ENCODE results near the gene LRP1B.

Gene LRP1B

GRCh38 chr2:141381946-141382345 lies 748.9 kb downstream of the LRP1B start:
- DNase-seq = no peak

DNA sequence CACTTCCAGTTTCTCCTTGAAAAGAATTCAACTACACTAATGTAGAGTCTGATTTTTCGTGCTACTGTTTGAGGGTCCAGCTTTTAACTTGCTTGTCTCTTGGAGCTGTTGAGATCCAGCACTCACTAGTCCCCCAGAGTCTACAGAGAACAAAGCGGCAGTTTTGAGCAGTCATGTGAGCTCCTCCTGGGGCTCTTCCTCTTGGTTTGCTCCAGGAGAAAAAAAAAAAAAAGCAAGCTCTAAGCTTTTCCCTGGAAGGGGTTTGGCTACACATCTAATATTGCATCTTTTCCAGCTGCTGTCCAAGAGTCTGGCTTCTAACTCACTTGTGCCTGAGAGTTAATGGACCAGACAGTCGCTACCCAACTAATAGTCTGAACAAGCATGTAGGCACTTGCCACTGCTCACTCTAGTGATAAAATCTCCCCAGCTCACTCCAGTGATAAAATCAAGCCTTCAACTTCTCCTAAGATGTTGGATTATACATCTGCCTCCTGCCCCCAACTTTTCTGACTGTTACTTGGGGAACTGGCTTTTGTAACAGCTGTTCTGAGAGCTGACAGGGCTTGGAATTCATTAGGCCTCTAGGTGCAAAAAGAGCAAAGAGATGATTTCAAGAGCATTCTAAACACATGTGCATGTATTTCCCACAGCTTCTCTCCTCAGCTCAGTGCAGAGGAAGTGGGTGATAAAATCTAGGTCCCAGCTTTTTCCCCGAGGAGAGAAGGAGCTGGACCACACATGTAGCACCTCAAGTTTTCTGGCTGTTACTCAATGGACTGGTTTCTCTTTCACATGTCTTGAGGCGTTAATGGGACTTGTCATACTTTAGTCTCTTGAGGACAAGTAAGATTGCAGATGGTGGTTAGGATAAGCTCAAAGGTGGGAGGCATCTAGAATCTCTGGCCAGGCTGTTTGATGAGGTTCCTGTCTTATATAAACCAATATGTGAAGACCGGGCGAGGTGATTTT lies 750.5 kb downstream of the LRP1B start:
- DNase-seq = no peak

GRCh38 chr2:141364821-141365220 lies 766.0 kb downstream of the LRP1B start:
- no peak for DNase-seq

DNA sequence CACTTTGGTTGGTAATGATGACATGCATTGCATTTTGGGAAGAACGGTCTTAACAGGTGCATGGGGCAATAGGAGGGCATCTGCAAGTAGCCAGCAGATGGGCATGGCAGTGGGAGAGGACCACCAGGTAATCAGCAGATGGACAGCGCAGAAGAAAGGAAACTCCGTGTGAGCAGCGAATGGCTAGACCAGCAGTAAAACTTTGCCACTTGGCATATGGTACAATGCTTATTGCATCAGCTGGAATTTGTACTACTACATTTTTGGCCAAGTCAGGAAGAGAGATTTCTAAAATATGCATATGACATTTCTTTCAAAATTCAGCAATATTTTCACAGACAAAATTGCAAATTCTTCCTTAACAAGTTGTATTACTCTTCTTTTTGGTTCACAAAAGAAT lies 768.5 kb downstream of the LRP1B start:
- DNase-seq = no peak

- no peak for DNase-seq
These were observed 782.3 kb downstream of the LRP1B start for GRCh38 chr2:141348481-141348880.

DNA sequence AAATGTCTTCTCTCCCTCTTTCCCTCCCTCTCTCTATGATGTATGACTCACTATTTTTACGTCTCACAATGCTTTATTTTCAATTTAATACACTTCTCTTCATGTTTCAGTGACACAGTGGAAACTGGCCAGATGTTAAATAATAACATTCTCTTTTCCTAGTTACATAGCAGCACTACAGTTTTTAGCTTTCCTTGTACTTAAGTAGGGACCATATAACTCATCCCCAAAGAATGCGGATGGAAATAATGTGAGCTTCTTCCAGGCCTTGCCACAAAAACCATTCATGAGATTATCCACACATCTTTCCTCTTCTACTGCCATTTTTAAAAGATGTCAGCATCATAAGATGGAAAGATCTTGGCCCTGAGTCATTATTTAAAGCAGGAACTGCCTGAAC lies 789.4 kb downstream of the LRP1B start:
- DNase-seq = no peak

DNA sequence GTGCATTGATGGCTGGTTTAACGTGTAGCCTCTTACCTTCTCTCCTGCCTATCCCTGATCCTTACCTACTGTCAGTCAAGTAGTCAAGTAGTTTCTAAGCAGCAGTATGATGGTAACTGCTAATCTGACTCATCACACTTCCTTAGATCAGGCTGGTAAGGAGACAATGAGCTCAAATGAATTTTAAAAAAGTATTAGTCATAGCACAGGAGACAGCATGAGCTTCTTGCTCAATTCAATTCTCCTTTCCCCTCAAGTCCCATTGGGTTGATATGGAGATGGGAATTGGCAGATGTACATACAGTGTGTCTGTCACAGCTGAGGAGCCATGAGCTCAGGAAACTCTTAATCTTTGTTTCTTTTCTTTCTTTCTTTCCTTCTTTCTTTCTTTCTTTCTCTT lies 799.7 kb downstream of the LRP1B start:
- no peak for DNase-seq

- no peak for DNase-seq
These were observed 800.9 kb downstream of the LRP1B start for GRCh38 chr2:141329964-141330363.

DNA sequence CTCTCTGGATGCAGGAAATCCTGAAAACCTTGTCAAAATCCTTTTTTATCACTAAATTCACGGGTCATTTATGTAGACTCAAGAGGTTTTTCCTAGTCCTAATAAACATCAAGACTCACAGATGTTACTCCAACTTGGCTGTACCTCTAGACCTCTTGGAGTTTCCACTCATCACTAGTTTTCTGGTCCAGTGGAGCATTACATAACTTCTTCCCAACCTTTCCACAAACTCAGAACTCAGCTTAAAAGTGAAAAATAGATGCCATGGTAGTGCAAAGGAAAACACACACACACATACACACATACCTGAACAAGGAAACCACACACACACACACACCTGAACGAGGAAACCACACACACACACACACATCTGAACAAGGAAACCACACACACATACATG lies 807.2 kb downstream of the LRP1B start:
- DNase-seq = no peak

DNA sequence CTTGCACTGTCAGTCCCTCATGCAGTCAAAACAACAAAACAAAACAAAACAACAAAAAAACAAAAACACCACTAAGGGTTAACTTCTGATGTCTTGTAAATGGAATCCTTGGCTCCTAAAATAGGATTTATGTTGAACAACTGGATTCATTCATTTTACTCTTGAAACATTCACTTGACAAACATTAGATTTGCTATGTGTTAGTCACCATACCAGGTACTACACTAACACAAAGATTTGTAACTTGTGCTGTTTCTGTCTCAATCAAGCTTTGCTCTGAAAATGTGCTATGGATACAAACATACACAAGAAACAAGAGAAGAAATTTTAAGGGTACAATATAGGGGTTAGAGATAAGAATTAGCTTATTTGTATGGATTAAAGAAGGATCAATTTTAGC lies 812.8 kb downstream of the LRP1B start:
- no peak for DNase-seq

- no peak for DNase-seq
These were observed 814.2 kb downstream of the LRP1B start for GRCh38 chr2:141316606-141317005.

DNA sequence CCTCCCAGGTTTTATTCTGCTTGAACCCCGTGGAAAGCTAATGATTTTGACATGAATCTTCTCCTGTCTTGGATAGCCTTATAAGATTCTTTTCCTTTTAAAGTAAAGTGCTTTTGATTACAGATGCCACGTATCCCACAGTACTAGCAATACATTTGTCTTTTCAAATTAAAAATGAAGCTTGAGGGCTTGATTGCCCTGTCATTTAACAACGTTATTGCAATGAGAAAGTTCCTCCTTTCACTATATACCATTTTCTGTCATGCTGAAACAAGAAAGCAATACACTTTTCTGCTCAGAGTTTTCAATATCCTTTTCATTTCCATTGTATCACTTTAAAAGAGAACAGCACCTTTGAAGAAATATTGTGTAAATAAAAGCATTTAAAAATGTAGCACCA lies 814.7 kb downstream of the LRP1B start:
- DNase-seq = no peak

GRCh38 chr2:141313972-141314371 lies 816.8 kb downstream of the LRP1B start:
- DNase-seq = no peak

DNA sequence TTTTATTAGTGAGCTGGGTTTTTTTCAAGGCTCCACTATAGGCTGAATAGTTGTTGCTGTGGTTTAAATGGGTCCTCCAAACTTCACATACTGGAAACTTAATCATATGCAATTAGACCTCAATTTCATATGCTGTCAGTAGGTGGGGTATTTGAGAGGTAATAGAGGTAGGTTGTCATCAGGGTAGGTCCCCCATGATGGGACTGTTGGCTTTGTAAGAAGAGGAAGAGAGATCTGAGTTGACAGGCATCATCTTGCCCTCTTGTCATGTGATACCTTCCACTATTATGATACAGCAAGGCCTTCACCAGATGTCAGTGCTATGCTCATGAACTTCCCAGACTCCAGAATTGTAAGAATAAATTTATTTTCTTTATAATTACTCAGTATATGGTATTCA lies 819.4 kb downstream of the LRP1B start:
- no peak for DNase-seq

- DNase-seq = no peak
These were observed 824.4 kb downstream of the LRP1B start for GRCh38 chr2:141306368-141306767.

GRCh38 chr2:141301551-141301950 lies 829.3 kb downstream of the LRP1B start:
- DNase-seq = no peak

- no peak for DNase-seq
These were observed 850.8 kb downstream of the LRP1B start for GRCh38 chr2:141280037-141280436.

DNA sequence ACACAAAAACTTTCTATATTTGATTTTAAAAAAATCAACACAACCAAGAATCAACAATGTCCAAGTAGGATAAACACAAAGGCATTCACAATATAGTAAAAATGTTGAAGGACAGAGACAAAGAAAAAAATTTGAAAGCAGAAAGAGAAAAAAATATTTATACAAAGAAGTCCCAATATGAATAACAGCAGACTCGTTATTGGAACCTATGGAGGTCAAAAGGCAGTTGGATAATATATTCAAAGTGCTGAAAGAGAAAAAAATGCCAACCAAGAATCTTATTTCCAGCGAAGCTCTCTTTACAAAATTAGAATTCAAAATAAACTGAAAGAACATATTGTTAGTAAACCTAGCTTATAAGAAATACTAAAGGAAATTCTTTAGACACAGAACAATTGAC lies 859.5 kb downstream of the LRP1B start:
- DNase-seq = no peak

DNA sequence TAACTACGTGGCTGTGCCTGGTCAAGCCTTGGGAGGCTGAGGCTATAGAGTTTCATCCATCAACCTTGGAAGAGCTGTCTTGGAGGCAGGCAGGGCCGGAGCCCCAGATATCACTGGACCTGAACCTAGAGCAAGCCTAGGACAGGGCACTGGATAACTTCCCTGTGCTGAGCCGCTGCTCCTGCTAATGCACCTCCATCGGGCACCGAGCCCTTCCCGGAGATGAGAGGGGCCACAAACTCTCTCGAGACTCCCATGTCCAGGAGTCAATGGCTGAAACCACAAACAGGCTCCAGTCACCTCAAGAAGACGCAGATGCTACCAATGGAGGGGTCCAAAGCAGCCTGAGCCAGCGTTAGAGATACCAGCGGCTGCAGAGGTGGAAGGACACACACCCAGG lies 866.0 kb downstream of the LRP1B start:
- DNase-seq = no peak

DNA sequence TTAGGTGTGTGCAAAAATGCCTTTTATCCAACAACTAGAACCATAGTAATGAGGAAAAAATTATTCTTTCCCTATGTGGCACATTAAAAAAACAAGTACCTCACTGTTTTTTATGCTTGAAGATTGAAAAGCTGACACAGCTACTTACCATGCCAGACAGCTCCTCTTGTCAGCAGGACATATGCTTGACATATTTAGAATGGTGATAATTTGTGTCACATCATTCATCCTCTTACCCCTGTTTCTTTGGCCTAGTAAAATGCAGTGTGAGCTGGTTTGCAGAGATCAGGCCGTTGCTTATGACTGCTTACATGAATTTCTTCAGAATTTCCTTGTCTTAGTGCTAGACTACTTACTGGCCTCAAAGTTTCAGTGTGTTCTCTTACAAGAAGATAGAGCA lies 869.9 kb downstream of the LRP1B start:
- no peak for DNase-seq

DNA sequence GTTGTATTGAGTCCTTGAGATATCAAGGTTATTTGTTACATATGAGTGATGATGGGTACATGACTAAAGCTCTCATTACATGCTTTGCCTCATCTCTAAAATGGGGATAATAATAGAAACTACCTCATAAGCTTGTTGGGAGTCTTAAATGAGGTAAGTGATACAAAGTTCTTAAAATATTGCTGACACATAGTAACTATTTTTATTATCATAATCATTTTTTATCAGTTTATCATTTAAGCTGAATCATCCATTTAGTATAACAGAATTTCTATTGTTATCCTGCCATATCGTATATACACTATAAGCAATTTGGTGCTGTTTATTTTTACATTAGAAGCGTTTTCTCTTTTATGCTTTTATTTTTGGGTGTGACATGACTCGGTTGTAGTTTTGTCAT lies 871.1 kb downstream of the LRP1B start:
- no peak for DNase-seq

GRCh38 chr2:141242008-141242407 lies 888.8 kb downstream of the LRP1B start:
- DNase-seq = no peak

- DNase-seq = no peak
These were observed 904.3 kb downstream of the LRP1B start for GRCh38 chr2:141226560-141226959.

DNA sequence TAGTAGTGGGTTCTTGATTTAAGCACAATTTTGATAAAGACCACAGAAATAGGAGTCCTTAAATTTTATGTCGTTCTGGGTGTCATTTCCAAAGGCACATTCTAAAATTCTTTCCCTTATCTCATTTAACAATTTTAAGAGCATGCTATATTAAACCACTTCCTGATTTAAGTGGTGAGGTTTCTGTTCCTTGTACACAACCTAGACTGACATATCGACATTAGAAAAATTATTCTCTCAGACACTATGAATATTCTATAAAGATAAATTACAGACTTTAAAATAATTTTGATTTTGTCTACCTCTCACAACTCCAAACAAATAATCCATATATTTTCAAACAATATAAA lies 923.8 kb downstream of the LRP1B start:
- no peak for DNase-seq

DNA sequence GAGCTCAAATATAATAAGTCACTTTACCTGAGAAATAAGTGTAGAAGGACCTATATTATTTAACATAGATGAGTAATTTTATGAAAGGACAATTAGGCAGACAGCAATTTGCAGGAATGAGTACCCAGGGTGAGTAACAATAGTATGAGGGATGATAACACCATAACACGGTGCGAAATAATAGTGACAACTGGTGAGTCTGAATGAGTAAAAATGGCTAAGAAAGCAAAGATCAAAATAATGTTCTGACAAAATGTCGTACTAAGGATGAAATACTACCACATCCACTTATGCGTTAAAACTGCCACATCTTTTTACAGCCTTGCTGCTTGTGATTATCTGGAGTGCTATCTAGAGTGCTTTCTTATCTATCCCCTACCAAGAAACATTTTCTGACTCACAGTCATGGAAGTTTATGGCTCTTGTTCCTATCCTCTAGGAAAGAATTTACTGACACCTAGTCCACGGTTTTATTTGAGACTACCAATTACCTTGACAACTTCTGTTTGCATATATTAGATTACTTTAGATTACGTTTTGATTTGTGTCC lies 929.7 kb downstream of the LRP1B start:
- DNase-seq = no peak

Data from NCI-H146 (cell line).